ENCODE data around the gene SRRM3. TPM values are rescaled to one million over a fixed set of nuclear protein-coding genes. Genes with fewer than 3 reads are reported as not detected.

SRRM3 gene
- total and polyA plus RNA-seq, 9 of the 15 experiments (the other 6 are each of a cell fraction or from before 2014, with no cell fraction given) = 0.04 to 0.91 (median 0.46) TPM; not detected in 2

DNA sequence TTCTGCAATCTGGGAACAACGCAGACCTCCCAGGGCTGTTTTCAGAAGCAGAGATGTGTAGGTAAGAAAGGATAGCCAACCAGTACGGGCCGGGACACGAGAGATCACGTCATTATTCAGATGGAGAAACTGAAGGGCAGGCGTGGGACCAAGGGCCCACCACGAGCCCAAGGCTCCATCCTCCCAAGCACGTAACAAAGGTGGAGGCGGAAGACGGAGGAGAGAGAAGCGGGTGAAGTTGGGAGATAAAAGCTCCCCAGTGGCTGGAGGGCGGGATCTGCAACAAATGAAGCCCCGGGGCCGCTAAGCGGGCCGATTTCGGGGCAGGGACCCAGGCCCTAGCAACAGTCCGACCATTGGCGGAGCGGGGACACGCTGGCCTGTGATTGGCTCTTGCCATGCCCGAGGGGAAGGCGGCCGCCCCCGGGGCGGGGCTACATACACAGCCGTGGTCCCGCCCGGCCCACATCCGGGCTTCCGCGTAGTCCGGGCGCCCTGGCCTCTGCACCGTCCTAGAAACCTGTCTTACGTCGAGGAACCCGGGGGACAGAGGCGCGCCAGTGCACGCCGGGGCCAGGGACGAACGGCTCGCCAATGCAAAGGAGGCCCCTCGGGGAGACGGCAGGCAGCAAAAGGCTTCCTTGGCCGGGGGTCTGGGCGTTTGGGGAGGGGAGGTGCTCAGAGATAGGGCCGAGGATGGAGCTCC is 116.2 kb downstream of the SRRM3 start (continued):
- TF ChIP-seq, protein P1, sequence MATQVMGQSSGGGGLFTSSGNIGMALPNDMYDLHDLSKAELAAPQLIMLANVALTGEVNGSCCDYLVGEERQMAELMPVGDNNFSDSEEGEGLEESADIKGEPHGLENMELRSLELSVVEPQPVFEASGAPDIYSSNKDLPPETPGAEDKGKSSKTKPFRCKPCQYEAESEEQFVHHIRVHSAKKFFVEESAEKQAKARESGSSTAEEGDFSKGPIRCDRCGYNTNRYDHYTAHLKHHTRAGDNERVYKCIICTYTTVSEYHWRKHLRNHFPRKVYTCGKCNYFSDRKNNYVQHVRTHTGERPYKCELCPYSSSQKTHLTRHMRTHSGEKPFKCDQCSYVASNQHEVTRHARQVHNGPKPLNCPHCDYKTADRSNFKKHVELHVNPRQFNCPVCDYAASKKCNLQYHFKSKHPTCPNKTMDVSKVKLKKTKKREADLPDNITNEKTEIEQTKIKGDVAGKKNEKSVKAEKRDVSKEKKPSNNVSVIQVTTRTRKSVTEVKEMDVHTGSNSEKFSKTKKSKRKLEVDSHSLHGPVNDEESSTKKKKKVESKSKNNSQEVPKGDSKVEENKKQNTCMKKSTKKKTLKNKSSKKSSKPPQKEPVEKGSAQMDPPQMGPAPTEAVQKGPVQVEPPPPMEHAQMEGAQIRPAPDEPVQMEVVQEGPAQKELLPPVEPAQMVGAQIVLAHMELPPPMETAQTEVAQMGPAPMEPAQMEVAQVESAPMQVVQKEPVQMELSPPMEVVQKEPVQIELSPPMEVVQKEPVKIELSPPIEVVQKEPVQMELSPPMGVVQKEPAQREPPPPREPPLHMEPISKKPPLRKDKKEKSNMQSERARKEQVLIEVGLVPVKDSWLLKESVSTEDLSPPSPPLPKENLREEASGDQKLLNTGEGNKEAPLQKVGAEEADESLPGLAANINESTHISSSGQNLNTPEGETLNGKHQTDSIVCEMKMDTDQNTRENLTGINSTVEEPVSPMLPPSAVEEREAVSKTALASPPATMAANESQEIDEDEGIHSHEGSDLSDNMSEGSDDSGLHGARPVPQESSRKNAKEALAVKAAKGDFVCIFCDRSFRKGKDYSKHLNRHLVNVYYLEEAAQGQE (IDR thresholded peaks at IDR 0.05; ENCODE audit: borderline replicate concordance) = no peak
- TF ChIP-seq, protein P1 (CRISPR knock-in tag; IDR thresholded peaks at IDR 0.05; ENCODE audit: low read depth) = no peak
- TF ChIP-seq, protein P2, sequence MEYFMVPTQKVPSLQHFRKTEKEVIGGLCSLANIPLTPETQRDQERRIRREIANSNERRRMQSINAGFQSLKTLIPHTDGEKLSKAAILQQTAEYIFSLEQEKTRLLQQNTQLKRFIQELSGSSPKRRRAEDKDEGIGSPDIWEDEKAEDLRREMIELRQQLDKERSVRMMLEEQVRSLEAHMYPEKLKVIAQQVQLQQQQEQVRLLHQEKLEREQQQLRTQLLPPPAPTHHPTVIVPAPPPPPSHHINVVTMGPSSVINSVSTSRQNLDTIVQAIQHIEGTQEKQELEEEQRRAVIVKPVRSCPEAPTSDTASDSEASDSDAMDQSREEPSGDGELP (CRISPR knock-in tag; IDR thresholded peaks at IDR 0.05; ENCODE audit: borderline replicate concordance) = no peak
- TF ChIP-seq PYGO2 (tag; IDR thresholded peaks at IDR 0.05) = peak; percentile 38; the same call in 1 of the 2 replicates
- no peak for TF ChIP-seq LEF1 (IDR thresholded peaks at IDR 0.05)
- TF ChIP-seq SUPT5H (IDR thresholded peaks at IDR 0.05) = peak; percentile 72
- TF ChIP-seq, protein P3, sequence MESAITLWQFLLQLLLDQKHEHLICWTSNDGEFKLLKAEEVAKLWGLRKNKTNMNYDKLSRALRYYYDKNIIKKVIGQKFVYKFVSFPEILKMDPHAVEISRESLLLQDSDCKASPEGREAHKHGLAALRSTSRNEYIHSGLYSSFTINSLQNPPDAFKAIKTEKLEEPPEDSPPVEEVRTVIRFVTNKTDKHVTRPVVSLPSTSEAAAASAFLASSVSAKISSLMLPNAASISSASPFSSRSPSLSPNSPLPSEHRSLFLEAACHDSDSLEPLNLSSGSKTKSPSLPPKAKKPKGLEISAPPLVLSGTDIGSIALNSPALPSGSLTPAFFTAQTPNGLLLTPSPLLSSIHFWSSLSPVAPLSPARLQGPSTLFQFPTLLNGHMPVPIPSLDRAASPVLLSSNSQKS (CRISPR knock-in tag; IDR thresholded peaks at IDR 0.05) = no peak
- no peak for TF ChIP-seq SMAD3 (CRISPR knock-in tag; conservative IDR thresholded peaks at IDR 0.05)

Measured in K562 (cell line).